ENCODE data around the gene FGF18.

GRCh38 chr5:171476701-171477100 lies 57.3 kb downstream of the FGF18 start:
- TF ChIP-seq, protein P1, sequence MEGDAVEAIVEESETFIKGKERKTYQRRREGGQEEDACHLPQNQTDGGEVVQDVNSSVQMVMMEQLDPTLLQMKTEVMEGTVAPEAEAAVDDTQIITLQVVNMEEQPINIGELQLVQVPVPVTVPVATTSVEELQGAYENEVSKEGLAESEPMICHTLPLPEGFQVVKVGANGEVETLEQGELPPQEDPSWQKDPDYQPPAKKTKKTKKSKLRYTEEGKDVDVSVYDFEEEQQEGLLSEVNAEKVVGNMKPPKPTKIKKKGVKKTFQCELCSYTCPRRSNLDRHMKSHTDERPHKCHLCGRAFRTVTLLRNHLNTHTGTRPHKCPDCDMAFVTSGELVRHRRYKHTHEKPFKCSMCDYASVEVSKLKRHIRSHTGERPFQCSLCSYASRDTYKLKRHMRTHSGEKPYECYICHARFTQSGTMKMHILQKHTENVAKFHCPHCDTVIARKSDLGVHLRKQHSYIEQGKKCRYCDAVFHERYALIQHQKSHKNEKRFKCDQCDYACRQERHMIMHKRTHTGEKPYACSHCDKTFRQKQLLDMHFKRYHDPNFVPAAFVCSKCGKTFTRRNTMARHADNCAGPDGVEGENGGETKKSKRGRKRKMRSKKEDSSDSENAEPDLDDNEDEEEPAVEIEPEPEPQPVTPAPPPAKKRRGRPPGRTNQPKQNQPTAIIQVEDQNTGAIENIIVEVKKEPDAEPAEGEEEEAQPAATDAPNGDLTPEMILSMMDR (conservative IDR thresholded peaks at IDR 0.05; ENCODE audit: low read depth in 2 of 2), result no peak
- no peak for TF ChIP-seq EZH2 (IDR thresholded peaks at IDR 0.05; ENCODE audit: low read depth, unreplicated experiment)
- TF ChIP-seq ZNF114 (CRISPR knock-in tag; IDR thresholded peaks at IDR 0.05), result no peak
- no peak for TF ChIP-seq JUNB (IDR thresholded peaks at IDR 0.05; ENCODE audit: unreplicated experiment)
- no peak for TF ChIP-seq REST (IDR thresholded peaks at IDR 0.05; ENCODE audit: unreplicated experiment)
- no peak for TF ChIP-seq STAT1 (IDR thresholded peaks at IDR 0.05; ENCODE audit: unreplicated experiment)
- no peak for TF ChIP-seq EZH2phosphoT487 (IDR thresholded peaks at IDR 0.05; ENCODE audit: unreplicated experiment)
